Kidney (tissue), 14 donors: ENCODE data around the gene TRAPPC6A. TPM values are rescaled to one million over a fixed set of nuclear protein-coding genes. Genes with fewer than 3 reads are reported as not detected.
A peak's percentile ranks its signal among the peaks of the same experiment; 100 is the strongest.

Experiments used
- DNase-seq, 5 donors: peaks; one replicate each; pipeline ENCODE4 v3.0.0-alpha.2; 2013 to 2020
- FAIRE-seq: peaks from 2 replicates; lab custom pipeline; 2012; peaks lifted over from hg19 to GRCh38; lab: Jason Lieb, UNC
- H3K27ac ChIP-seq, 2 donors: one replicate each; pipeline ENCODE4 v1.7.0; 2013; ENCODE audit warnings: low read depth in 2 of 2, low read length in 2 of 2, inconsistent platforms in 1 of 2
- H3K27me3 ChIP-seq: one replicate; pipeline ENCODE4 v1.7.1; 2013; ENCODE audit warnings: low read length, inconsistent platforms; ENCODE audit not compliant: control insufficient read depth, insufficient read depth
- H3K36me3 ChIP-seq, 3 donors: one replicate each; pipeline versions ENCODE4 v1.7.0 to v1.7.1; 2013; ENCODE audit warnings: low read length in 3 of 3, control low read depth in 1 of 3, inconsistent platforms in 1 of 3; ENCODE audit not compliant: insufficient read depth in 3 of 3, control insufficient read depth in 2 of 3
- H3K4me1 ChIP-seq, 3 donors: one replicate each; pipeline versions ENCODE4 v1.7.0 to v1.7.1; 2013; ENCODE audit warnings: low read length in 3 of 3, inconsistent platforms in 1 of 3, low read depth in 1 of 3; ENCODE audit not compliant: control insufficient read depth in 2 of 3, insufficient read depth in 2 of 3
- H3K4me3 ChIP-seq, 3 donors: one replicate each; pipeline versions ENCODE4 v1.7.0 to v1.8.1; 2013; ENCODE audit warnings: low read length in 3 of 3, control low read depth in 1 of 3, inconsistent platforms in 1 of 3
- H3K9ac ChIP-seq, 3 donors: one replicate each; pipeline versions ENCODE4 v1.7.0 to v1.7.1; 2013; ENCODE audit warnings: low read length in 3 of 3, control low read depth in 1 of 3, inconsistent platforms in 1 of 3
- H3K9me3 ChIP-seq, 3 donors: one replicate each; pipeline versions ENCODE4 v1.7.0 to v1.7.1; 2013; ENCODE audit warnings: low read length in 3 of 3, control low read depth in 1 of 3, inconsistent platforms in 1 of 3; ENCODE audit not compliant: control insufficient read depth in 2 of 3, insufficient read depth in 1 of 3
- CTCF ChIP-seq: IDR thresholded peaks from 3 replicates; pipeline ENCODE4 v1.5.1; 2012; ENCODE audit warnings: mild to moderate bottlenecking, moderate library complexity, borderline replicate concordance; ENCODE audit not compliant: insufficient read depth; ENCODE audit errors: extremely low read depth
- intact Hi-C: fragments of 100-400 bp; cut with DNase I; formaldehyde crosslinking; loops from one replicate; pipeline ENCODE4 v1.11.1; 2022
- polyA plus RNA-seq: library from polyadenylated mRNA; stranded (reverse); fragments of 350-450 nt; fragmentation: Illumina TruSeq; extraction: RNeasy Lipid Tissue Mini Kit (QIAGEN cat#74804); gene quantifications from one replicate; pipeline ENCODE4 v1.2.3, GENCODE V29; 2014; ENCODE audit warnings: low read depth, low replicate concordance; ENCODE audit not compliant: insufficient read depth
- total RNA-seq: library from RNA; stranded (reverse); fragmentation: NEBNext Ultra II Directional; extraction: Animal tissue kit (Norgen Biotek cat#: 25700); gene quantifications from one replicate; pipeline ENCODE4 v1.2.1, GENCODE V29; 2021
- donor health status: control.
- donor health status: control.
- donor health status: control.
- donor health status: control.
- donor health status: control.
- donor health status: DM: yes; HTN: yes; CAD: no.
- donor health status: Normal renal cell carcinoma (clear cell type).

Gene TRAPPC6A
- total and polyA plus RNA-seq, 2 donors from 2014 or later: 37.2 to 123 TPM

- Histone ChIP-seq H3K27me3 (no peaks in the 10 kb centered on the region), H3K27ac (no peak overlapping the region), H3K4me1 (no peaks in the 10 kb centered on the region), H3K9ac (no peak overlapping the region), H3K4me3 (no peak overlapping the region), H3K36me3 (peaks cover 0 to 2% (median 0%) of the 10 kb centered on the region in 3 donors), H3K9me3 (no peaks in the 10 kb centered on the region)
- DNase-seq (peak in 1 of 5 donors; percentile 65), FAIRE-seq (no peak)
- no peak for TF ChIP-seq CTCF
- intact Hi-C loops: no loop called here
These were observed 38.5 kb downstream of the TRAPPC6A start for GRCh38 chr19:45139286-45140143.

GRCh38 chr19:45138303-45138751, 39.7 kb downstream of the TRAPPC6A start:
- no peak overlapping the region for H3K9ac ChIP-seq
- FAIRE-seq: no peak
- no peak for DNase-seq
- H3K36me3 ChIP-seq: peaks cover 0 to 2% (median 0%) of the 10 kb centered on the region in 3 donors
- H3K4me1 ChIP-seq: no peaks in the 10 kb centered on the region
- TF ChIP-seq CTCF: no peak
- intact Hi-C loops: no loop called here
- H3K9me3 ChIP-seq: no peaks in the 10 kb centered on the region
- H3K4me3 ChIP-seq: no peak overlapping the region
- H3K27me3 ChIP-seq: no peaks in the 10 kb centered on the region
- no peak overlapping the region for H3K27ac ChIP-seq

- DNase-seq: no peak
- Histone ChIP-seq H3K4me1 (no peaks in the 10 kb centered on the region), H3K9ac (no peak overlapping the region), H3K9me3 (no peaks in the 10 kb centered on the region), H3K27me3 (no peaks in the 10 kb centered on the region), H3K4me3 (no peak overlapping the region), H3K27ac (no peak overlapping the region), H3K36me3 (peaks cover 0 to 2% (median 0%) of the 10 kb centered on the region in 3 donors)
- no peak for TF ChIP-seq CTCF
- no peak for FAIRE-seq
- intact Hi-C loops: no loop called here
These were observed 40.8 kb downstream of the TRAPPC6A start for GRCh38 chr19:45137179-45137761.
